Amniotic stem cell (primary cell): Measurements from ENCODE around the gene TNFSF8.

ENCODE experiments used
- DNase-seq: peaks from one replicate; lab custom pipeline; 2025; lab: John Stamatoyannopoulos, UW

The TNFSF8 gene, protein sequence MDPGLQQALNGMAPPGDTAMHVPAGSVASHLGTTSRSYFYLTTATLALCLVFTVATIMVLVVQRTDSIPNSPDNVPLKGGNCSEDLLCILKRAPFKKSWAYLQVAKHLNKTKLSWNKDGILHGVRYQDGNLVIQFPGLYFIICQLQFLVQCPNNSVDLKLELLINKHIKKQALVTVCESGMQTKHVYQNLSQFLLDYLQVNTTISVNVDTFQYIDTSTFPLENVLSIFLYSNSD

GRCh38 chr9:114930056-114930812 lies at the start of gene TNFSF8:
Gene TNFSF8 (minus strand): TSS chr9:114930591. CDS start chr9:114930303, 288 bp downstream.
- no peak for DNase-seq

DNA sequence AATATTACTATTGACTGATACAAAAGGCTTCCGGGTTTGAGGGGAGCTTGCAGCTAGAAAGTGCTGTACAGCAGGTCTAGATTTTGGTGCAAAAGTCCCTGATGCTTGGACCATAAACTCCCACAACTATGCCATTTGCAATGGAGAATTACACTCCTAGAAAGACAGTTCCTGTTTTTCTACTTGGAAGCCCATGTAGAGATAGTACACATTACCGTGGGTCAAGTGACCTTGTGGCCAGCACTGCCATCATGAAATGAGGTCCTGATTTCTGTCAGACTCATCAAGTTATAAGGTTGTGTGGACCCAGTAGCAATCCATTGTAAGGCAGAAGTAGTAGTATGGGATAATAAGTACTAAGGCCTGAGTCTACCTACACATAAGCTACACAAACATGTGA lies 42.8 kb upstream of the TNFSF8 start:
- no peak for DNase-seq

DNA sequence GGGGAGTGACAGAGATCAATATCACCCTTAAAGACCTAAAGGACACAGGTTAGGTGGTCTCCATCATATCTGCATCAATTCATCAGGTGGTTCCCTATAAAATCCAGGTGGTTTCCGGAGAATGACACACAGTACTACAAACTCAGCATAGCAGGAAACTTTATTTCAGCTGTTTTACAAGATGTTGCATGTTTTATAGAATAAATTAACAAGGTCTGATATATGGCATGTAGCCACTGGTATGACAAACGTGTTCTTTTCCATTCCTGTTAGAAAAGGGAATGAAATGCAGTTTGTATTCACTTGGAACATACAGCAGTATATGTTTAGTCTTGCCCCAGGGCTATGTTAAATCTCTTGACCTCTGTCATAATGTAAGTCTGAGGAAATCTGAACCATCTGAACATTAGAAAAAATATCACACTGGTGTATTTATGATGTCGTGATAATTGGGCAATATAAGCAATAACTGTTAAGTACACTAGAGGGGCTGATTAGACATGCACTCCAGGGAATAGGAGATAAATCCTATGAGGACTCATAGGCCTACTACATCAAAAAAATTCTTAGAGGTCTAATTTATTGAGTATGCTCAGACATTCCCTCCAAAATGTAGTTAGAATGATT lies 42.2 kb upstream of the TNFSF8 start:
- DNase-seq = no peak

DNA sequence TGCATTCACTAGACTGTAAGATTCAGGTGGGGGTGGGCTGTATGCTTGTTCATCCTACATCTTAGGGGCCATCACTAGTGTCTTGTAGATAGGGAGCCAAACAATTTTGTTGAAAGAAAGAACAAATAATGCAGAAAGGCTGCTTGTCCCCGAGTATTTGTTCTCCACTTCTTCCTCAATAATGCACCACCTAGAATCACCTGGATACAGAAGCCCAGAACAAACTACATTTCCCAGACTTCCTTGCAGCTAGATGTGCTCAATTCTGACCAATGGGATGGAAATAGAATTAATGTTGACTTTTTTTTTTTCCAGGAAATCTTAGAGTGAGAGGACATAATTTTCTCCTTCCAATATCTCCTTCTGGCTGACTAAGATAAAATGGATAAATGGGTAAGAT lies 38.9 kb upstream of the TNFSF8 start:
- no peak for DNase-seq

DNA sequence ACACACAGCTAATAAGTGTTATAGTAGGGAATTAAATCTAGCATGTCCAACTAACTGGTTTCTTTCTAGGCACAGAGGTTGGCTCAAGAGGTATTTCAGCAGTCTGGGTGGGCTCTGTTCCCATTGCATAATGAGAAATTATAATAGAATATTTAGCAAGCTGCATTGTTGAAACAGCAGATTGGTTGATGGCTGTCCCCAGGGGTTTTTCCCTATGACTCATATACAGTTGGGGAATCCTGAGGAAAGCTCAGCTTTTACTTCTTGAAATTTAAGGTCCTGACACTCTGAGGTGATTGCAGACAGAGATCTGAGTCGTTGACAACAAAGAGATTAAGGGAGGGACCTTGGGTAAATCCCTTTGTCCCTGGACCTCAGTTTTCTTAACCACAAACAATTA lies 38.3 kb upstream of the TNFSF8 start:
- no peak for DNase-seq

DNA sequence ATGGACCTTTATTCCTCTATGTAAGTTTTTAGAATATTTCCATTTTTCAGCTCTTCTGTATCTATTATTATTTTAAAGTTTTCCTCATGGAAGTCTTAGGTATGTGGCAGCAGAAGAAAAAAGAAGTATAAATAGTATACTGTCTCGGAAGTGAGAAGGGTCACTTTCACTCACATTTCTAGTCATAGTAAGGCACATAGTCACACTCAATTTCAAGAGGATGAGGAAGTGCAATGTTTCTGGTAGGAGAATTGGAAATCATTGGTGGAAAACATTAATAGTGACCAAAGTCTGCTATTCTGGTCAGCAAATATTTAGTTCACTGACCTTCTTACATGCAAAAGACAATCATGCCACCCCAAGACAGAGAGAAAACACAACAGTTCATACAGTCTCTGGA lies 35.2 kb upstream of the TNFSF8 start:
- DNase-seq = no peak

DNA sequence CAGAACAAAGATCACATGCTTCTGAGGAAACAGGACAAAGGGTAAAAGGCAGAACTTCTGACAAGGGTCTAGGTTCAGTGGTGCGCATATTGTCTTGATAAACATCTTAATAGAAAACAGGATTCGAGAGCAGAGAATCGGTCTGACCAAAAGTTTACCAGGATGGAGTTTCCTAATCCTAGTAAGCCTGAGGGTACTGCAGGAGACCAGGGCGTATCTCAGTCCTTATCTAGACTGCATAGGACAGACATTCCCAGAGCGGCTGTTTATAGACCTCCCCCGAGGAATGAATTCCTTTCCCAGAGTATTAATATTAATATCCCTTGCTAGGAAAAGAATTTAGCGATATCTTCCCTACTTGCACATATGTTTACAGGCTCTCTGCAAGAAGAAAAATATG lies 32.4 kb upstream of the TNFSF8 start:
- no peak for DNase-seq

DNA sequence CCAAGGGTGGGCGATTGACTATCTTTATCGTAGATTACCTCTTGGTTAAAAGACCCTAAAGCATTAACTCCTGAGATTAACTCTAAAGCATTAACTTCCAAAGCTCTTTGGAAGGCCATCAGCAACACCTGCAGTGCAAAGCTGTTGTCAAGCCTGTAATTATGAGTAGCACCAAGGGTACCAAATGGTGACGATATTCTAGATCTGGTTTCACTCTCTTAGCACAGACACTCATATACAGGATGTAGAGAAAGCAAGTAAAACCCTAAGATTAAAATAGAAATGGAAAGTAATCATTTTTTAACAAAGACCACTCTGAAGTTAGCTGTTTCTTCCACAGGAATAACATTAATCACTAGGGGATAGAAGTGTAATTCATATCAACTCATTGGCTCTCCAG lies 29.9 kb upstream of the TNFSF8 start:
- DNase-seq = no peak

- no peak for DNase-seq
These were observed 28.4 kb upstream of the TNFSF8 start for GRCh38 chr9:114958844-114959235.

- DNase-seq = no peak
These were observed 27.8 kb upstream of the TNFSF8 start for GRCh38 chr9:114958021-114958843.

DNA sequence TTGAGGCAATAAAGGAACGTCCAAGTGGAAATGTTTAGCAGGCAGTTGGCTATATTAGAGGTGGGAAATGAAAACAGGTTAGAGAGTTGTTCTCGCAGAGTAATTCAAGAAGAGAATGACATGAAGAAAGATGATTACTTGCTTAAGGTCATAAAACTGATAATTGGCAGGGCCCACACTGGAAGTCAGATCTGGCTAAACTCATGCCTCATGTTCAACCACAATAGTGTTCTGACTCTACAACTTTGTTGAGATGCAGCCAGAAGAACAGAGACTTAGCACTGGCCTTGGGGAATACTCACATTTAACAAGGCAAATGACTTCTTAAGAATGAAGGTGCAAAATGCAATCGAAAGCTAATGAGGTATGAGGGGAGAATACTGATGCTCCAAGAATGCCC lies 27.2 kb upstream of the TNFSF8 start:
- no peak for DNase-seq

- DNase-seq = no peak
These were observed 24.7 kb upstream of the TNFSF8 start for GRCh38 chr9:114954956-114955582.

DNA sequence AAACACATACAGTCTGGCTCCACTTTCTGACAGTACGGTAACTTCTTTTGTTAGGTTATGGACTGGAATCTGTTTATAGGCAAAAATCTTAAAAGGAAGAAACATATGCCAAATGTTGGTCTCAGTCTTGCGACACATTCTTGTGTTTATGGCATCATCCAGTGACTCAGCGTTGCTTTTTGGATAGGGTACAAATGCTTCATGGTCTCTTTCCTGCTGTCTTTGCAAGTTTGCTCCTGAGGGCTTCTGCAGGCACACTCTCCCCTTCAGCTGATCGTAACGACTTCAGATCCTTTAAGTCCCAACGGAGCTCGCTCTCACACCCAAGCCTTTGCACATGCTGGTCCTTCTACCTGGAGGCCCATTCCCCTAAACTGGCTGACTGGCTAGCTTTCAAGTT lies 23.6 kb upstream of the TNFSF8 start:
- no peak for DNase-seq

- no peak for DNase-seq
These were observed 22.7 kb upstream of the TNFSF8 start for GRCh38 chr9:114953046-114953445.

- DNase-seq = no peak
These were observed 20.4 kb upstream of the TNFSF8 start for GRCh38 chr9:114950761-114951160.

GRCh38 chr9:114947058-114947457 lies 16.7 kb upstream of the TNFSF8 start:
- no peak for DNase-seq

- no peak for DNase-seq
These were observed 15.4 kb upstream of the TNFSF8 start for GRCh38 chr9:114945616-114946412.

DNA sequence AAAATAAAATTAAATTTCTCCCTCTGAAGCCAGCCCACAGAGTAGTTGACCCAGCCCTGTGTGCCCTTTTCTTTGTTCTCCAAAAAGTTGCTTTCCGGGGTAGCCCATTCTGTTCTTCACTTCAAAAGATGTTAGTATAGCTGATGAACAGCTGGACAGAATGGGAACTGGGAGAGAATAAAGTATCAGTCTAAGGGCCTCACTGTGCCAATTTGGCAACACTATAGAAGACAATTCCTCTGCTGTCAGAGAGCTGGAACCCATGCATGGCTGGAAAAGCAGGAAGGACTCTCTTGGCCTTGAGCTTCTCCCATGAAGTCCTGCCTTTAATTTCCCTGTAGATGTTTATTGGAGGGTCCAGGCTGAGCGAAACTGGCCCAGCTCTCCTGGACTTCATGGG lies 11.0 kb upstream of the TNFSF8 start:
- no peak for DNase-seq

- no peak for DNase-seq
These were observed 8.5 kb upstream of the TNFSF8 start for GRCh38 chr9:114938687-114939575.

GRCh38 chr9:114937516-114937915 lies 7.1 kb upstream of the TNFSF8 start:
- no peak for DNase-seq
